ENCODE measurements around the gene ASXL3.

The ASXL3 gene

GRCh38 chr18:33716061-33716683 is 138.2 kb downstream of the ASXL3 start:
- Histone ChIP-seq H3K4me3 (ENCODE audit: low read depth, low read length, poor library complexity, severe bottlenecking) (no peak overlapping the region), H3K36me3 (ENCODE audit: insufficient read depth, low read length) (no peaks in the 10 kb centered on the region), H3K27me3 (ENCODE audit: insufficient read depth, low read length) (no peaks in the 10 kb centered on the region), H3F3A (ENCODE audit: insufficient read depth, low read length) (no peaks in the 10 kb centered on the region), H4K20me1 (ENCODE audit: insufficient read depth, low read length) (no peaks in the 10 kb centered on the region), H3K4me1 (ENCODE audit: insufficient read depth, low read length, severe bottlenecking) (peaks cover 14% of the 10 kb centered on the region), H3K9me2 (ENCODE audit: low read depth, low read length) (no peaks in the 10 kb centered on the region), H2AFZ (ENCODE audit: low read length) (peak overlapping the region; percentile 63; the same call in 1 of the 2 replicates), H3K9me3 (ENCODE audit: low read length) (no peaks in the 10 kb centered on the region), H3K27ac (ENCODE audit: low read depth, low read length, poor library complexity, severe bottlenecking) (no peak overlapping the region), H3K9ac (ENCODE audit: low read length) (no peak overlapping the region), H3K79me2 (ENCODE audit: insufficient read depth, low read length) (no peaks in the 10 kb centered on the region), H3K4me2 (ENCODE audit: low read length) (no peak overlapping the region)
- TF ChIP-seq CTCF (IDR thresholded peaks at IDR 0.05; ENCODE audit: low read length) = no peak
- no peak for TF ChIP-seq EZH2 (IDR thresholded peaks at IDR 0.05; ENCODE audit: borderline replicate concordance, low read length)

GRCh38 chr18:33717339-33717738 is 139.3 kb downstream of the ASXL3 start:
- H3K79me2 ChIP-seq (ENCODE audit: insufficient read depth, low read length) = no peaks in the 10 kb centered on the region
- no peaks in the 10 kb centered on the region for H3K36me3 ChIP-seq (ENCODE audit: insufficient read depth, low read length)
- peaks cover 14% of the 10 kb centered on the region for H3K4me1 ChIP-seq (ENCODE audit: insufficient read depth, low read length, severe bottlenecking)
- no peaks in the 10 kb centered on the region for H4K20me1 ChIP-seq (ENCODE audit: insufficient read depth, low read length)
- no peak overlapping the region for H3K4me3 ChIP-seq (ENCODE audit: low read depth, low read length, poor library complexity, severe bottlenecking)
- no peaks in the 10 kb centered on the region for H3K9me2 ChIP-seq (ENCODE audit: low read depth, low read length)
- no peak overlapping the region for H3K4me2 ChIP-seq (ENCODE audit: low read length)
- no peak overlapping the region for H3K27ac ChIP-seq (ENCODE audit: low read depth, low read length, poor library complexity, severe bottlenecking)
- TF ChIP-seq CTCF (IDR thresholded peaks at IDR 0.05; ENCODE audit: low read length) = no peak
- TF ChIP-seq EZH2 (IDR thresholded peaks at IDR 0.05; ENCODE audit: borderline replicate concordance, low read length) = no peak
- H3K9me3 ChIP-seq (ENCODE audit: low read length) = no peaks in the 10 kb centered on the region
- no peak overlapping the region for H2AFZ ChIP-seq (ENCODE audit: low read length)
- H3K9ac ChIP-seq (ENCODE audit: low read length) = no peak overlapping the region
- H3K27me3 ChIP-seq (ENCODE audit: insufficient read depth, low read length) = no peaks in the 10 kb centered on the region
- H3F3A ChIP-seq (ENCODE audit: insufficient read depth, low read length) = no peaks in the 10 kb centered on the region

GRCh38 chr18:33720133-33720532 is 142.1 kb downstream of the ASXL3 start:
- Histone ChIP-seq H3K36me3 (ENCODE audit: insufficient read depth, low read length) (no peaks in the 10 kb centered on the region), H3K79me2 (ENCODE audit: insufficient read depth, low read length) (no peaks in the 10 kb centered on the region), H3K27ac (ENCODE audit: low read depth, low read length, poor library complexity, severe bottlenecking) (no peak overlapping the region), H3K9me3 (ENCODE audit: low read length) (no peaks in the 10 kb centered on the region), H3K9ac (ENCODE audit: low read length) (no peak overlapping the region), H3K4me3 (ENCODE audit: low read depth, low read length, poor library complexity, severe bottlenecking) (no peak overlapping the region), H3K4me1 (ENCODE audit: insufficient read depth, low read length, severe bottlenecking) (peaks cover 7% of the 10 kb centered on the region), H3K9me2 (ENCODE audit: low read depth, low read length) (no peaks in the 10 kb centered on the region), H3K27me3 (ENCODE audit: insufficient read depth, low read length) (no peaks in the 10 kb centered on the region), H2AFZ (ENCODE audit: low read length) (no peak overlapping the region), H3K4me2 (ENCODE audit: low read length) (no peak overlapping the region), H4K20me1 (ENCODE audit: insufficient read depth, low read length) (no peaks in the 10 kb centered on the region), H3F3A (ENCODE audit: insufficient read depth, low read length) (no peaks in the 10 kb centered on the region)
- no peak for TF ChIP-seq EZH2 (IDR thresholded peaks at IDR 0.05; ENCODE audit: borderline replicate concordance, low read length)
- TF ChIP-seq CTCF (IDR thresholded peaks at IDR 0.05; ENCODE audit: low read length) = no peak

Measured in OCI-LY1 (cell line).